ENCODE data around the gene SEMA5A.

- TF ChIP-seq CTCF (IDR thresholded peaks at IDR 0.05) (no peak), POLR2A (IDR thresholded peaks at IDR 0.05) (no peak), POLR2AphosphoS5 (IDR thresholded peaks at IDR 0.05) (no peak), EP300 (IDR thresholded peaks at IDR 0.05) (no peak)
These were observed 172.3 kb downstream of the SEMA5A start for GRCh38 chr5:9373571-9373970.
